ENCODE data around the gene SNAPC5. TPM values are rescaled to one million over a fixed set of nuclear protein-coding genes. Genes with fewer than 3 reads are reported as not detected.

Gene SNAPC5
- total RNA-seq, result 10.6 and 13.6 TPM in 2 replicates

GRCh38 chr15:66497502-66498455 is at the start of gene SNAPC5:
Gene SNAPC5, minus strand, starts transcription at chr15:66497762. Its CDS starts 31 bp downstream, at chr15:66497731.

DNA sequence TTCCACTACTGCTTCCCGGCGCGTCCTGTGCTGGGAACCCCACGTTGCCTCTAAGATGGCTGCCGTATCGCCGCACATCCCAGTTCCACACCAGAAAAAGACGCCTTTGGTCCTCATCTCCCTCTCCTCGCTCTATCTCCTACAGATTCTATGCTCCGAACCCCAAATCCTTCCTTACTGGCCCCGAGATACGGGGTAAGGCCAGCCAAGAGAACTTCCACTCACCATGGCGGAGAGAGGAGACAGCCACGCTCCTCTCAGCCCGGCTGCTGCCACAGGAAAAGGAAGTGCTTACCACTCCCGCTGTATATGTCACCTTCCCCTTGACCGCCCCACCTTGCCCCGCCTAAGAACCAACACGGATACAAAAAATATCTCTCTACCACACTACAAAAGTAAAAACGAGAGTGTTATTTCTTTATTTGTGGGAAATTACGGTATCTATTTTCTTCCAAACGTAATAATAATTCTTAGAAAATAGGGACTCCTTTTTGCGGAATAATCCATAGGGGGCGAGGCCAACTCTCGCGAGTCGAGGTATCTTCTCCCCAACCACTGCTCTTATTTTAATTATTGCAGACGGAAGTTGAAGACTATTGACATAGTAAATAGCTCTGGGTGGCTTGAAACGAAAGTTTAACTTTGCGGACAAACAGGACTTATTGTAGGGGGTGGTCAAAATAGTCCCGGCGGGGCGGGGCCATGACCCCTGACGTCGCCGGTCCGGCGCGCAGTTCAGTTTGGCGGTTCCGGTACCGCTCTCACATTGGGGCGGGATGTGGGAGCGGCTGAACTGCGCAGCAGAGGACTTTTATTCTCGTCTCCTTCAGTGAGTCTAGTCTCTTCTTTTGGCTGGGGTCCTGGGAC is 7.2 kb upstream of the SNAPC5 start, which contains the start of the genes RPL4 and ZWILCH:
Gene RPL4 (minus strand): TSS at position 293 of the 867 bp plus-strand sequence. CDS start 65 bp downstream, at position 228.
Gene ZWILCH (plus strand): TSS at position 764 of the 867 bp plus-strand sequence. CDS start 13 bp downstream, at position 777.

Small RNA genes within 50 kb of the gene (small RNA-seq; reads per million reads assigned to genes)
- gene MIR4512 (not detected), gene RF01159 (not detected), gene SNORD16 (not detected), gene SNORD18A (not detected), gene SNORD18B (not detected), gene SNORD18C (not detected)

Other genes starting within 250 kb of the SNAPC5 start
- not detected in 2 replicates for gene MEGF11, start 244.0 kb downstream of the SNAPC5 start, total RNA-seq
- gene DIS3L, start 204.2 kb downstream of the SNAPC5 start, total RNA-seq, result 33.9 and 38.1 TPM in 2 replicates
- 5.9 and 7.4 TPM in 2 replicates for gene TIPIN, start 141.1 kb downstream of the SNAPC5 start, total RNA-seq
- 20.4 and 32.1 TPM in 2 replicates for gene MAP2K1, start 110.8 kb downstream of the SNAPC5 start, total RNA-seq
- 1,493 and 3,663 TPM in 2 replicates for gene RPL4, start 7.1 kb upstream of the SNAPC5 start, total RNA-seq
- 9.8 and 16.9 TPM in 2 replicates for gene ZWILCH, start 7.6 kb upstream of the SNAPC5 start, total RNA-seq
- gene LCTL, start 68.2 kb upstream of the SNAPC5 start, total RNA-seq, result under 0.01 and 0.43 TPM in 2 replicates
- gene SMAD6, start 204.5 kb upstream of the SNAPC5 start, total RNA-seq, result 6.6 and 9.4 TPM in 2 replicates